HG03457 (cell line): ENCODE results near the gene NKX1-2.

Source experiments
- ATAC-seq: cut with Tn5 transposase; IDR thresholded peaks from one replicate; pipeline ENCODE4 v1.9.1; 2021; ENCODE audit warnings: moderate number of reproducible peaks; ENCODE audit not compliant: unreplicated experiment

NKX1-2 gene

DNA sequence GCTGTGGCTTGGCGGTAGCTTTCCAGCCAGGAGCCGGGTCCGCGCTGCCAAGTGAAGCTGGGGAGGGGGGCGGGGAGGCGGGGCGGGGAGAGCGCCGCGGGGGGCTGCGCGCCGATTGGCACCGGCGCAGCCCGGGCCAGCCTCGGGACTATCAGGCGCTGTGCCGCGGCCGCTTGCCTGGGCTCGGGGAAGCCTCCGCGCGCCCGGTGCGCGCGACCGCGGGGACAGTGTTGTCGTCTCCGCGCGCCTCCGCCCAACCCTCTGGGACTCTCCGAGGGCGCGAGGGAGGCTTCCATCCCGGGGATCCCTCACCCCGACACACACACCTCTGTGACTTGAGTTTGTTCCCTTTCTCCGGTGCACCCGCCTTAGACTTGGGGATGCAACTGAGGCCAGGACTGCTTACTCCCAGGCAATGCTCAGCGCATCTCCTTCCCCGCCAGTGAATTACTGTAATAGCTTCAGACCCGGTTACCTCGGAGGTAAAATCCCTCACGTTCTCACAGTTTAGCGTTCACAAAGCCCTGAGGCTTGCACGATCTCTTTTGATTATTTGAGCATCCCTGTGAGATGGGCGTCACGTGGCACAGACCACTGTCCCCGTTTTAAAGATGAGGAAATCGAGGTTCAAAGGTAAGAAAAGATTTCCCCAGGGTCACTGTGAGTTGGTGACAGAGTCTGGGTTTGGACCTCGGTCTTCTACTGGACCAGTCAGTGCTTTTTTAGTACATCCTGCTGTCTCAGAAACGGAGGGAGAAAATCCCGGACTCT, at the start of gene NKX1-2:
NKX1-2 (minus strand) TSS at position 24 of the 771 bp plus-strand sequence. CDS start 92 bp downstream, outside the sequence.
- ATAC-seq = no peak

DNA sequence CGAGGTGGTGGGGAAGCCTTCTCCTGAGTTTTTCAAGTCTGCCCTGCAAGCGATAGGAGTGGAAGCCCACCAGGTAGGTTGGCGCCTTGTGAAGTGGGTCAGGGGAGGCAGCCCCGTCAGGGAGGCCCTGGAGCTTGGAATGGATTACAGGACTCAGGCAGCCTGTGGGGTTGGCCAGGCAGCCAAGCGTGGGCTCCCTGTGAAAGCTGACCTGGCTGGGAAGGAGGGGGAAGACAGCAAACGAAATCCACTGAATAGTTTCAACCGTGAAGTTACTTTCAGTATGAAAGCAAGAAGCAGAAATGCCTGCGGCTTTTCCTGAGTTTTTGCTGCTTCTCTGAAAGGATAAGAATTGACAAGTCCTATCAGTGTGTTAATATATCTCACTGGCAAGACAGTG, 48.2 kb upstream of the NKX1-2 start:
- ATAC-seq = no peak

DNA sequence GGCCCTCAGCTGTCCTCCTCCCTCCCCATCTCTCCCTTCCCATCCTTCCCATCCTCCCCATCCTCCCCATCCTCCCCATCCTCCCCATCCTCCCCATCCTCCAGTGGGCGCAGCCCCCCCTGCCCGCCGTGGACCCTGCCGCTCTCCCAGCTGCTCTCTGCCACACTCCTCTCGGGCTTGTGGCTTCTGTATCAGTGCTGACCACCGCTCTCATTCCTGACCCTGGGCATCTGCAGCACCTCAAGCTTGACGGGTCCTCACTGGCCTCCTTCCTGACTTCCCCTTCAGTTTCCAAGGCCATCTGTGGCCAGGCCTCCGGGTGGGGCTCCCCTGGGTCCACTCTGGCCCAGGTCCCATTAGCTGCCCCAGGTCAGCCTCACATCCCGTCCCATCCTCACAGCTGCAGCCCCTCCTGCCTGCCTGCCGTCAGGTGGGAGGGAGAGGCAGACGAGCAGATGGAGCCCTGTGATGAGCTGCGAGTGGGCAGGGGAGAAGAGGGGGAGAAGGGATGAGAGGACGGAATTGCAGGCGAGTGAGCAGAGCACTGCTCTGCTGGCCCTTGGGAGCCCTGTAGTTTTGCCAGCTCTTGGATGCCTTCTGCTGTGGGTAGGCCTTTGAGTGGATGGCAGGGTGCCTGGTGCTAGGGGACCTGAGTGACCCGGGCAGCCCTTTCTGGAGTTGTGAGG, 47.5 kb upstream of the NKX1-2 start:
- ATAC-seq = no peak

DNA sequence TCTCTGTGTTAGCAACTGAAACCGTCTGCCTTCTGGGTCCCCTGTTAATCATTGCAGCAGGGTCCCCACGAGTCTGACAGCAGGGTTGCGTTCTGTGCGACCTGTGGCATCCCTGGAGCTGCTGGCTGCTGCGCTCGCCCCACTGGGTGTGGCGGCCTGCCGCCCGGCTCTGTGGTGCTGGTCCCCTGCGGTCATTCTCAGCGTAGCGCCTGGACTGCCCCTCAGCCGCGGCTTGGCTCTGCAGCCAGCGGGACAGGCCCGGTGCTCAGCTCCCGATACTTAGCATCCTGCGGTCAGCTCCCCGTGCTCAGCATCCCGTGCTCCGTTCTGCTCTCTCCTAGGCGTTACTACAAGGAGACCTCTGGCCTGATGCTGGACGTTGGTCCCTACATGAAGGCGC, 46.8 kb upstream of the NKX1-2 start:
- ATAC-seq = no peak

DNA sequence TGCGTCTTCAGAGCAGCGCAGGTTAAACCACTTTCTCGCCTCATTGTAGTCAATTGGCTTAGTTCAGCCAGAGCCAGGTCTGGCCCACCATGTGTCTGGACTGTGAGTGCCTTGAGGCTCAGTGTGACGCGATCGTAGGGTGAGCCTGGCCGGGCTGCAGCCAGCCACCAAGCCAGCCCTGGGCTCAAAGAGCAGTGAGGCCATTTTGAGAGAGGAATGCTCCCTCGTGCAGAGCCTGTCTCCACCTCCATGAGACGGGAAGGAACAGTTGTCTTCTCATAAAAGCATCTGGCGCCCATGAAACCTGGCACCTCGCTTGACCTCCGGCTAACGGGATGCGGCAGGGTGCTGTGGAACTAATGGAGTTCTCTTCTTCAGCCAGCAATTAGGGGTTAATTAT, 46.3 kb upstream of the NKX1-2 start:
- ATAC-seq = no peak

DNA sequence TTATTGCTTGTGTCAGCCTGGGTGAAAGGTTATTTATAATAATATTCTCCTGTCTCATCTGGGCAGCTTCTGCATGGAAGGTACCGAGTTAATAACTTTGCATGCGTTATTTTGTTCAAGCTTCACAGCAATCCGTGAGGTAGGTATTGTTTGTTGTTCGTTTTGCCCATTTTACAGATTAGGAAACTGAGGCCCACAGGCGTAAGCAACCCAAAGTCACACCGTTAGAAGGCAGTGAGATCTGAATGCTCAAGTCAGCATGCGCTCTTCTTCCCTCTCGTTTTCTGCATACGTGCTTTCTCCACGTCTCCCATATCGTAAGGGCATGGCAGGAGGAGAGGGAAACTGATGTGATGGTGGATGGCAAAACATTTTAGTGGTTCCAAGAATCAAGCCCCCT, 45.9 kb upstream of the NKX1-2 start:
- no peak for ATAC-seq

DNA sequence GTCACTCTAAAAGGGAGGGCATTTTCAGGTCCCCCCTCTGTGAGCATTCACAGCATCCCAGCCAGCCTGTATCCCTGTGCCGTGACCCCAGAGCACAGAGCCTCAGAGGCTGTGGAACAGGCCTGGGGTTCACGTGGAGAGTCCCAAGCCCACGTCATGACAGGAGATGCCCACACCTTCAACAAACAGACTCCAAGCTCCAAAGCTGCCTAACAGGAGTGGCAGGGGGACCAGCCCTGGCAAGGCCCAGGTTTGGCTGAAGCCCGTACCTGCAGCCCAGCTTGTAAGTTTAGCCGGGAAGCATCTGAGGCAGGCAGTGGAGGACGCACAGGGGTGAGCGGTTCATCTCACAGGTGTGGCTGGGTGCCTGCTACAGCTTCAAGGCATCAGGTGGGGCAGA, 45.3 kb upstream of the NKX1-2 start:
- no peak for ATAC-seq

DNA sequence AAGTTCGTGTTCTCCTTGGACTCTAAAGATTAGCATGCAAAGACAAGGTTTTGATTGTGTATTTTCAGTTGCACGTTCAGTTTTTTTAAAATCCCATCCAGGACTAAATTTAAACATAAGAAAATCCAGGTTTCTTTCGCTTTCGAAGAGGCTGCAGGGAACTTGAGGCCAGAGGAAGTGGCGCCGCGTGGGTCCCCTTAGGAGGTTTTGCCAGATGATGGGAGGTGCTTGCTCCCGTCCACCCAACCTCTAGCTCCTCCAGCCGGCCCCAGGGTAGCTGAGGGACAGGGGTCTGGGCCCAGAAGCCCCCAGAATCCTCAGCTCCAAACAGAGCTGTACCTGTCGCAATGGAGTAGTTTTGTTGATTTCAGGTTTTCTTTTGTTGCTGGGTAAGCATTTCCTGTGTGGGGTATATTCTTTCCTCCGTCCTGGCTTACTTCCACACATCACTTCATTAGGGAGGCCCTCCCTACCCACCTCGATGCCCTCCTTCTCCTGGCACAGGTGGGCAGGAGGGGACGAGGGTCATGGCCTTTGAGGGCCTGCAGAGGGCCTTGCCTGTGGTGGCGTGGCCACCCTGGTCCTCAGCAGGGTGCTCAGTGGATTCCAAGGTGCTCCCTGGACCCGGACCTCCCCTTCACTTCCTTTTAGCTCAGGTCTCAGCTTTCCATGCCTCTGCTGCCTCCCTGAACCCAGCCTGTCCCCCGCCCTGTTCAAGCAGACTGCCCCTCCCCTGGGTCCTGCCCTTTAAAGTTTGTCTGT, 44.4 kb upstream of the NKX1-2 start:
- no peak for ATAC-seq

DNA sequence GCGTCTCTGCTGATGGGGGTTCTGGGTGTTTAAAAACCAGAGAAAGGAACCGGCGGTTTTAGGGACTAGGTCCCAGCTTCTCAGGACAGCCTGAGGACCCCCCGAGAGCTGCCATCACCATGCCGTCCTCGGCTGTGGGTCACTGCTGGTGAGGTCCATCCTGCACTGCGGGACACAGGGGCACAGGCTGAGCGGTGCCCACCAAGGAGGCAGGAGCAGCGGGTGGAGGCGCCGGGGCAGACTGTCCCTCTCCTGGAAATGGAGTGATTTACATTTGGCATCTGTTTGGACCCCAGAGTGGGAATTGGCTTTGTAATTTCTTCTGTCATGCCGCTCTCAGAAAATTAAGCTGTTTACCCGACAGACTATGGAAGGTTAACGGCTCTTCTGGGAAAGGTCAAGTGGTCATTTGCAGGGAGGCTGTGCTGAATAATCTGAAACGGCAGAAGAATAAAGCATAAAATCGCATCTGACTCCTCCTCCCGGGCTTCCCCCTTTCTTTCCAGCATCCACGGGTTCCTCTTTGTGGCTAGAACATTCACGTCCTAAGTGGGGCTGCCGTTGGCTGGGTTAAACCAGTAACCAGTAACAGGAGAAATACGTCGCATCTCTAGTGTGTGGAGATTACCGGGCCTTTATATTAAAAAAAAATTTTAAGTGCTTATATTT, 43.5 kb upstream of the NKX1-2 start:
- no peak for ATAC-seq

DNA sequence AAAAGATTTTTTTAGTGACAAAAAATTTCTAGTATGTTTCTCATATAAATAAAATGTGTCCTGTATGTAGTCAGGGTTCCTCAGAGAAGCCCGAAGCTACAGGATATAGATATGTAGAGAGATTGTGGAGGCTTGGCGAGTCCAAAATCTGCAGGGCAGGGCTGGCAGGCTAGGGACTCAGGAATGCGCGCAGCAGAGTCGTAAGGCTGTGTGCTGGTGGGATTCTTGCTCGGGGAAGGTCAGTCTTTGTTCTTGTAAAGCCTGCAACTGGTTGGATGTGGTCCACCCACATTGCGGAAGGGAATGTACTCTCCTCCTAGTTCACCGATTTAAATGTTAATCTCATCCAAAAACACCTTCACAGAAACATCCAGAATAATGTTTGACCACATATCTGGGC, 42.4 kb upstream of the NKX1-2 start:
- ATAC-seq = no peak

DNA sequence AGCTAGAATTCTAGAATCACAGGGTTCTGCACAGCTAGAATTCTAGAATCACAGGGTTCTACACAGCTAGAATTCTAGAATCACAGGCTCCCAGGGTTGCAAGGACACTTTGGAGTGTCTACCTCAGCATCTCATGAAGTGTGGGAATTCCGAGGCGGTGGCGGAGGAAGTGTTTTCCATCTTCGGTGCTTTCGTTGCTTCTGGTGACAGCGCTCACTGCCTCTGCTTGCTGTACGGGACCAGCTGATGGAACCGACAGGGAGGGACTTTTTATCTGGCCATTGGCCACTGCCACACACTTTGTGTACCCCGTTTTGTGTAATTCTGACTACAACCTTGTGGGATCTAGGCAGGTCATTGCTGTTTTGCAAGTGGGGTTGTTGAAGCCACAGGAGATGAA, 41.3 kb upstream of the NKX1-2 start:
- ATAC-seq = no peak

DNA sequence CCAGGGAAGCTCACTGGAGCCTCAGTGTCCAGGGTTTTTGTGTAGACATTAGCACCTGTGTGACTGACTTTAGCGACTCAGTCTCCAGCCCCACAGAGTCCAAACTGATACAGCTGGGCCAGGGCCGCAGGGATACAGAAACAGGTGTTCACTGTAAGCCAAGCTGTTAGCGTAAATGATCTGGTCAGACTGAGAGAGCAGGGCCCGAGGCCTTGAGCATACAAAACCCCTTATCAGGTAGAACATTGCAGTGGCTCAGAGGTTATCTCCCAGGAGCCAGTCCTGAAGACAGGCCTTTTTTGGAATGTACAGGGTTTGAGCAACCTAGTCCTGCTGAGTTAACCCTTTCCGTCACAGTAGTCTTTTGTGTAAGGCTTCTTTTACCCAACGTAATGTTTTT, 36.8 kb upstream of the NKX1-2 start:
- no peak for ATAC-seq

DNA sequence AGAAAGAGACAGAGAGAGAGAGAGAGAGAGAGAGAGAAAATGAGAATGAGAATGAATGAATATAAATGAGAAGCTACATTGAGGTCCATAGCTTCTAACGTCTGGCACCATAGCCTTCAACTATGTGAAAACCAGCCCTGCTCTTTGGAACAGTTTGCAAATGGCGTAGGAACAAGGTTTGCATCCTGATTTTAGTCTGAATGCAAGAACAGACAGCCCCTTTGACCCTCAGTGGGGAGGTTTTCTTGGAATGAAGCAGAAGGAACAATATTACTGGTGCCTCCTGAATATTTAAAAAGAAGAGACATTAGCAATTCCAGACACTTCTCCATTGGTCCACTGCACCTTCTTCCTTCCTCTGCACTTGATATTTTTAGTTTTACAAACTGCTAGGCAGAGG, 34.8 kb upstream of the NKX1-2 start:
- no peak for ATAC-seq

DNA sequence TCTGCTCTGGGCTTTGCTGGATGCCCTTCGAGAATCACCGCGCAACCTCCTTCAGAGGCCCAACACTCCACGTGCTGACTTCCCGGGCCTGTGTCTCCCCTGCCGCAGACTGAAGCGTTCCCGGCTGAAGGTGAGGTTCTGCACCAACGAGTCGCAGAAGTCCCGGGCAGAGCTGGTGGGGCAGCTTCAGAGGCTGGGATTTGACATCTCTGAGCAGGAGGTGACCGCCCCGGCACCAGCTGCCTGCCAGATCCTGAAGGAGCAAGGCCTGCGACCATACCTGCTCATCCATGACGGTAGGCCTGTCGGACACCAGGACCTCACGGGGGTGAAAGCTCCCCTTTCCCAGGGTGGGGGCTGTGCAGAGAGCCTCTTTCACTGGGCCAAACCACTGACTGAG, 34.2 kb upstream of the NKX1-2 start:
- ATAC-seq = no peak

DNA sequence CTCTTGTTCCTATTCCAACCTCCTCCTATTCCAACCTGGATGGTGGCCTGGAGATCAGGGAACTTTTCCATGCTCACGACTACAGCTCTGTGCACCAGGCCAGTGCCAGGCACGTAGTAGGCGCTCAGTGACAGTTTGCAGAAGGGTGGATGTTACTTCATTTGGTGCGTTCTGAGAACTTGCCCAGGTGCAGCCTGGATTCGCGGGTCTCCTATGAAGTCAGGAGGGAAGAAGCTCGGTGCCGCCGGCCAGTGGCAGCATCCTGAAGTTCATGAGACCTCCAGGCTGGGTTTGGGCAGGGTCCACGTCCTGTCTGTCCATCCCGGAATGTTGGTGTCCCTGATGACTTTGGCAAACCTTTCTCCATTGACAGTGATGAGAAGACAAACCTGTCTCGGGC, 33.0 kb upstream of the NKX1-2 start:
- no peak for ATAC-seq

DNA sequence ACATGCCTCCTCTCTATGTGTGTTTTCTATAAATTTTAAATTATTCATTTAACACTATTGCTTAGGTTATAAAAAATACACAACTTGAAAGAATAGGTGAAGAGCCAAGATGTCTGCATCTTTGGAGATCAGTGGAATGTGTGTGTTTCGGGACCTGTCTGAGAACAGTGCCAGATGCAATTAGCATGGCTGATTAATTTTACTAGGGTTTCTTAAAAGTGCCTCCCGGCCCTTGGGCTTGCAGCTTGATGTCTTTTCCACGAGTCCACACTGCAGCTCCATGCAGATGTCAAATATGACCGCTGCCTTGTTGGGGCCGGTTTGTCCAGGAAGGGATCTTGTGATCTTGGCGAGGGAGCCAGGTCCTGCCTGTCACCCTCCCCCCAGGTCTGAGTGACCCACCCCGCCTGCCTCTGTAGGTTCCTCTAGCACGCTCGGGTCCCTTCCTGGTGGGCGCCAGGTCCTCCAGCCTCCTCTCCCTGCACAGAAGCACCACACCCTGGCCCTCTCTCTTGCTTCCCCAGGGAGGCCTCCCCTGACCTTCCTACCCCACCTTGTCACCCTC, 32.5 kb upstream of the NKX1-2 start:
- ATAC-seq = no peak

DNA sequence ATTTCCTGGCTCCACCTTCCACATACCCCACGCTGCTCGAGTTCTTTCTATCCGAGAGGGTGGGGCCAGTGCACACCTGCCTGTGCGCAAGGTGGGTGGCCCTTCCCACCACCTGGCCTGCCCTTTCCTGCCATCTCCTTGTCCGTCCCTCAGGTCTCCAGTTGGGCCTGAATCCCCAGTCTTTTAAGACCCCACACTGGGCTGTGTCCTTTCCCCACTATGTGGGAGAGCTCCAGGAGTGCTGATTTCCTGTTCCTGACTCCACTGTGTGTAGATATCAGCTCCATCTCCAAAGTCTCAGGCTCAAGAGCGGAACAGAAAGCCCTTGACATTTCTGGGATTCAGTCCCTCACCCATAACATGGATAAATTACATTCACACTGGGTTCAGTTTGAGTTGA, 31.9 kb upstream of the NKX1-2 start:
- ATAC-seq = no peak

DNA sequence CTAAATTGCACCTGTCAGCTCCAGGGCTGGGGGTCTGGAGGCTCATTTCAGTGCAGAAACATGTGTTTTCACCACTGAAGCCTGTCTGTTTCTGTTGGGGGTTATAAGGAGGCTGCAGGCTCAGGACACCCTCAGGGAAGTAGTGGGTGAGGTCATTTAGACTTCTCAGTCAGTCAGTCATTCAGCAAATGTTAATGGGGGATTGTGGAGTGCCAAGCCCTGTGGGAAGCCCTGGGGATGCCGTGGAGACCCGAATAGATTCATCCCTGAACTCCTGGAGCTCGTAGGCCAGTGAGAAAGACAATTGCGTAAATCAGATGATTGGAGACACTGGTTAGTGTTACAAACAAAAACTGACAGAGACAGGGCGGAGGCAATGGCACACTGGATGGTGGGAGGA, 31.0 kb upstream of the NKX1-2 start:
- no peak for ATAC-seq

DNA sequence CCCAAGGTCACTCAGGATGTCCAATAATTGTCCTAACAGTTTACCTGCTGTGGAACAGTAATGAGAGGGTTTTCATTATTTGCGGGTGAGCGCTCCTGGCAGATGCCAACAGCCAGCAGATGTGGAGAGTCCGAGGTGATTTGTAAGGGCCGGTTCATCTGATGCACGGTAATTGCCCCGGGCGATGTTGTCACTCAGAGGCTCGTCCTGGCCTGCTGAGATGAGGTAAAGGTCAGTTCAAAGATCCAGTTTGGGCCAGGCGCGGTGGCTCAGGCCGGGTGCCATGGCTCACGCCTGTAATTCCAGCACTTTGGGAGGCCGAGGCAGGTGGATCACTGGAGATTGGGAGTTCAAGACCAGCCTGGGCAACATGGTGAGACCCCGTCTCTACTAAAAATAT, 28.7 kb upstream of the NKX1-2 start:
- ATAC-seq = no peak

DNA sequence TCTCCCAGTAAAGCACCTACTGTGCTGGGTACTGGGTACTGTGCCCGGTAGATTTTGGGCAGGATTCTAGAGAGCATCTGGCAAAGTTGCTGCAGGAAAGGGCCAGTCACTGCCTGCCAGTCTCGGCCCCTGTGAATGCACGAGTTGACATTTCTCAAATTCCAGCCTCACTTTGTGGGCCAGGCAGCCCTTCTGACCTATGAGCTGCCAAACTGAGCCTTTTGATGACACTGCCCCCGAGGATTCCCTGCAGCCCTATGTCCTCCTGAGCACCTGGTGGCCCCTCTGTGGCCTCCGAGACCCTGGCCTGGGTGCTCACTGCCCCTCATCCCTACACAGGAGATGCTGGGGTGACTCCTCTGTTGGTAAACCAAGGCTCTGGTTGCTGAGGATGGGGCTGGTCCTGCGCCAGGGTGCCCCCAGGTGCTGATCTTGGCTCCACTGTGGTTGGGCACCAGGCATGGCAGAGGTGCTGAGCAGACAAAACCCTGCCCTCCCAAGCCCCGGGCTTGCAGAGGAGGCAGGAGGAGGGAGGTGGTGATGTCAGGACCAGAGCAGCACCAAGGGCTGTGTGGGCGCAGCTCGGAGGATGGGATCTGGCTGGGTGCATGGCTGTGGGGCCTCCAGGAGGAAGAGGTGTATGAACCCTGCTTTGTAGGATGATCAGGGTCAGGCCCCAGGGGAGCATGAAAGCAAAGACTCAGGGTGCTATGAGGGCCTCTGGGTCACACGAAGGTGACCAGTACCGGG, 28.0 kb upstream of the NKX1-2 start:
- no peak for ATAC-seq
